ENCODE measurements around the gene GMPS.
"Not testable (repeated sequence)": the region's sequence is repeated elsewhere in the genome, so short reads cannot be mapped to it uniquely, and the experiment has no call there.

GRCh38 chr3:155886348-155886747, 15.9 kb downstream of the GMPS start:
- not testable (repeated sequence) for TF ChIP-seq POLR2A (IDR thresholded peaks at IDR 0.05; ENCODE audit: low read length); GATA1 (IDR thresholded peaks at IDR 0.05; ENCODE audit: low read depth, low read length)
